Bronchial epithelial cell (primary cell): Measurements from ENCODE around the gene TMEM161A. TPM values are rescaled to one million over a fixed set of nuclear protein-coding genes. Genes with fewer than 3 reads are reported as not detected.

Source experiments
- DNase-seq: peaks from one replicate; pipeline ENCODE4 v3.0.0-alpha.2; 2010; ENCODE audit warnings: low read depth
- FAIRE-seq: peaks from 2 replicates; lab custom pipeline; 2011; peaks lifted over from hg19 to GRCh38; lab: Jason Lieb, UNC
- H3K27me3 ChIP-seq: 2 replicates; pipeline ENCODE4 v1.5.1; 2011; ENCODE audit warnings: low read length; ENCODE audit not compliant: control insufficient read depth, insufficient read depth
- H3K36me3 ChIP-seq: 2 replicates; pipeline ENCODE4 v1.5.1; 2011; ENCODE audit warnings: low read length; ENCODE audit not compliant: control insufficient read depth, insufficient read depth
- H3K4me3 ChIP-seq: 2 replicates; pipeline ENCODE4 v1.5.1; 2011; ENCODE audit warnings: mild to moderate bottlenecking, low read depth, low read length, control low read depth
- total RNA-seq: library from RNA; depleted of rRNA; stranded (reverse); fragments of >200 nt; gene quantifications from 2 replicates; pipeline ENCODE4 v1.2.1, GENCODE V29; 2014
- TF ChIP-seq, protein P1 (sequence below): IDR thresholded peaks from 2 replicates; pipeline ENCODE4 v1.5.1; 2011; ENCODE audit warnings: mild to moderate bottlenecking, moderate library complexity, low read length, control low read depth, inconsistent platforms; ENCODE audit not compliant: insufficient read depth, severe bottlenecking

The TMEM161A gene
- total RNA-seq, 1 donor from 2014 or later, result 28.7 TPM

DNA sequence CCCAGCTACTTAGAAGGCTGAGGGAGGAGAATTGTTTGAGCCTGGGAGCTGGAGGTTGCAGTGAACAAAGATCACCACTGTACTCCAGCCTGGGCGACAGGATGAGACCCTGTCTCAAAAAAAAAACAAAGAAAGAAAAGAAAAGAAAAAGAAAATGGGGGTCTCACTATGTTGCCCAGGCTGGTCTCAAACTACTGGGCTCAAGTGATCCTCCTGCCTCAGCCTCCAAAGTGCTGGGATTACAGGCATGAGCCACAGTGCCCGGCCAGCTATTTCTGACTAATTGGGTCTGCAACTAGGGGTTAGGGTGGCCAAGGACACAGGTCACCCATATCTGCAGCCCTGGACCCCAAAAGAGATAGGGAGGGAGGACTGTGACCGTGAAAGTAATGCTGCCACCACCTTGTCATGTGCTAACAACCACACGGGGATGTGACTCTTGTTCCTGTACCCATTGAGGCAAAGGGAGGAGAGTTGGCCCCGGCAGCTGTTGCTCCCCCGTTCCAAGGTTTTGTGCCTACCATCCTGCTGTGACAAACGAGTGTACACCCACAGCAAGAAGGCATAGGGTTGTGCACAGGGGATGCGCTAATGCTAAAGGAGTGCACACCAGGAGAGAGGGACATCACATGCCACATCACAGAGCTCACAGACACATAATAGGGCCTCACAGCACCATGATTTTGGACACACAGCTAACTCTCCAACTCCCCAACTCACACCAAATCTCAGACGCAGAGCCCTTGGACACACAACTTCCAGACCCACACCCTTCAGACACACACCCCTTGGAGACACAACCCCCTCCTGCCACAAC, 31.2 kb upstream of the TMEM161A start:
- Histone ChIP-seq H3K36me3 (no peaks in the 10 kb centered on the region), H3K4me3 (no peak overlapping the region), H3K27me3 (no peaks in the 10 kb centered on the region)
- TF ChIP-seq, protein P1, sequence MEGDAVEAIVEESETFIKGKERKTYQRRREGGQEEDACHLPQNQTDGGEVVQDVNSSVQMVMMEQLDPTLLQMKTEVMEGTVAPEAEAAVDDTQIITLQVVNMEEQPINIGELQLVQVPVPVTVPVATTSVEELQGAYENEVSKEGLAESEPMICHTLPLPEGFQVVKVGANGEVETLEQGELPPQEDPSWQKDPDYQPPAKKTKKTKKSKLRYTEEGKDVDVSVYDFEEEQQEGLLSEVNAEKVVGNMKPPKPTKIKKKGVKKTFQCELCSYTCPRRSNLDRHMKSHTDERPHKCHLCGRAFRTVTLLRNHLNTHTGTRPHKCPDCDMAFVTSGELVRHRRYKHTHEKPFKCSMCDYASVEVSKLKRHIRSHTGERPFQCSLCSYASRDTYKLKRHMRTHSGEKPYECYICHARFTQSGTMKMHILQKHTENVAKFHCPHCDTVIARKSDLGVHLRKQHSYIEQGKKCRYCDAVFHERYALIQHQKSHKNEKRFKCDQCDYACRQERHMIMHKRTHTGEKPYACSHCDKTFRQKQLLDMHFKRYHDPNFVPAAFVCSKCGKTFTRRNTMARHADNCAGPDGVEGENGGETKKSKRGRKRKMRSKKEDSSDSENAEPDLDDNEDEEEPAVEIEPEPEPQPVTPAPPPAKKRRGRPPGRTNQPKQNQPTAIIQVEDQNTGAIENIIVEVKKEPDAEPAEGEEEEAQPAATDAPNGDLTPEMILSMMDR, result no peak
- DNase-seq (no peak), FAIRE-seq (no peak)

DNA sequence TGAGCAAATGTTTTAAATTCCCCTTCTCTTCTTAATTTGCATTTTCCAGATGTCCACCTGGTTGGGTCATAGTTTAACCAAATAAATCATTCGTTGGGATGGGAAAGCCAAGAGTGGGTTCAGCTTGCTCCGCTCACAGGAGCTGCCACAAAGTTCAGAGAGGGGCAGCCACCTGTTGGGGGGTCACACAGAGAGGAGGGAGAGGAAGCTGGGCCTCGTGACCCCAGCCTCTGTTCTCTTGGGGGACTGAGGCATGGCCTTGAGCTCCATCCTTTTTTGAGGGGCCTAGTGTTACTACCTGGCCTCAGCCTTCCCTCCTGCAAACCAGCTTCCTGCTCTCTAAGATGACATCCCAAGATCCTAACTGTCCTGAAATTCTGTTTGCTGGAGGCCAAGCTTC, 29.3 kb upstream of the TMEM161A start:
- H3K27me3 ChIP-seq, result no peaks in the 10 kb centered on the region
- DNase-seq (no peak), FAIRE-seq (no peak)
- no peaks in the 10 kb centered on the region for H3K36me3 ChIP-seq
- H3K4me3 ChIP-seq, result no peak overlapping the region
- TF ChIP-seq, protein P1, result no peak

DNA sequence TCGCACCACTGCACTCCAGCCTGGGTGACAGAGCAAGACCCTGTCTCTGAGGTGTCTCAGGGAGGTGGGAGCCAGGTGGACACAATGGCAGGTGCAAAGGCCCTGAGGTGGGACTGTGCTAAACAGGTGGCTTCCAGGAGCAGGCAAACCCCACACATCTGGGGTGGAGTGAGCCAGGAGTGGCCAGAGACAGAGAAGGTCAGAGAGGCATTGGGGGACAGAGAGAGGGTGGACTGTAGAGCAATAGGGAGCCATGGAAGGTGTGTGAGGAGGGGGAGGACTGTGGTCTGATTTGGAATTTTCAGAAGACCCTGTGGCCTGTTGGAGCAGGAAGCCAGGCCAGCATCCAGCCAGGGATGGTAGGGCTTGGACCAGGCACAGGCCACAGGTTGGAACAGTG, 27.1 kb upstream of the TMEM161A start:
- Histone ChIP-seq H3K4me3 (no peak overlapping the region), H3K36me3 (no peaks in the 10 kb centered on the region), H3K27me3 (no peaks in the 10 kb centered on the region)
- TF ChIP-seq, protein P1, result no peak
- DNase-seq (no peak), FAIRE-seq (no peak)

GRCh38 chr19:19162495-19162894, 24.2 kb upstream of the TMEM161A start:
- FAIRE-seq, result no peak
- H3K27me3 ChIP-seq, result no peaks in the 10 kb centered on the region
- TF ChIP-seq, protein P1, result no peak

GRCh38 chr19:19160461-19161035, 22.3 kb upstream of the TMEM161A start:
- Histone ChIP-seq H3K36me3 (no peaks in the 10 kb centered on the region), H3K27me3 (no peaks in the 10 kb centered on the region), H3K4me3 (no peak overlapping the region)
- FAIRE-seq (no peak), DNase-seq (no peak)
- TF ChIP-seq, protein P1, result no peak

More at GRCh38 chr19:19162495-19162894, 24.2 kb upstream of the TMEM161A start:
- DNase-seq, result no peak
- H3K36me3 ChIP-seq, result no peaks in the 10 kb centered on the region
- no peak overlapping the region for H3K4me3 ChIP-seq

DNA sequence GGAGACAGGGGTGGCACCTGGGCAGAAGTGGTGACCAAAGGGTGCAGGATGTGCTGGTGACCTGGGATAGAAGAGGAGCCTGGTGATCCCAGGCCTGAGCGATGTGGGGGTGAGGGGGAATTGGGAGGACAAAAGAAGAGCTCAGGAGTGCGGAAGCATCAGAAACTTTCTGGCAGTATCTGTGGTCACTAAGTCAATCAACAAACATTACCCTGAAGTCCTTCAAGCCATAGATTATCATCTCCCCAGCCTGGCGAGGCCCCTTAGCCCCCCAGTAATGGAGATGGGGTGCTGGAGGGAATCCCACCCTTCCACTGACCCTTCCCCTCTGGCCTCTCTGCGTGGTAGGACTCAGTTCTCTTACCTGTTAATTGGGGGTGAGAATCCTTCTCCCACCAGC, 21.3 kb upstream of the TMEM161A start:
- H3K36me3 ChIP-seq, result no peaks in the 10 kb centered on the region

More for the DNA sequence above, 21.3 kb upstream of the TMEM161A start:
- DNase-seq, result no peak
- no peak for FAIRE-seq
- Histone ChIP-seq H3K27me3 (no peaks in the 10 kb centered on the region), H3K4me3 (no peak overlapping the region)
- TF ChIP-seq, protein P1, result no peak
